GM19035 (cell line): Measurements from ENCODE around the gene UBE2I.
A peak's percentile ranks its signal among the peaks of the same experiment; 100 is the strongest.
"Not testable (repeated sequence)": the region's sequence is repeated elsewhere in the genome, so short reads cannot be mapped to it uniquely, and the experiment has no call there.

ENCODE experiments used
- ATAC-seq: cut with Tn5 transposase; IDR thresholded peaks from one replicate; pipeline ENCODE4 v1.9.1; 2021; ENCODE audit not compliant: unreplicated experiment

Gene UBE2I

DNA sequence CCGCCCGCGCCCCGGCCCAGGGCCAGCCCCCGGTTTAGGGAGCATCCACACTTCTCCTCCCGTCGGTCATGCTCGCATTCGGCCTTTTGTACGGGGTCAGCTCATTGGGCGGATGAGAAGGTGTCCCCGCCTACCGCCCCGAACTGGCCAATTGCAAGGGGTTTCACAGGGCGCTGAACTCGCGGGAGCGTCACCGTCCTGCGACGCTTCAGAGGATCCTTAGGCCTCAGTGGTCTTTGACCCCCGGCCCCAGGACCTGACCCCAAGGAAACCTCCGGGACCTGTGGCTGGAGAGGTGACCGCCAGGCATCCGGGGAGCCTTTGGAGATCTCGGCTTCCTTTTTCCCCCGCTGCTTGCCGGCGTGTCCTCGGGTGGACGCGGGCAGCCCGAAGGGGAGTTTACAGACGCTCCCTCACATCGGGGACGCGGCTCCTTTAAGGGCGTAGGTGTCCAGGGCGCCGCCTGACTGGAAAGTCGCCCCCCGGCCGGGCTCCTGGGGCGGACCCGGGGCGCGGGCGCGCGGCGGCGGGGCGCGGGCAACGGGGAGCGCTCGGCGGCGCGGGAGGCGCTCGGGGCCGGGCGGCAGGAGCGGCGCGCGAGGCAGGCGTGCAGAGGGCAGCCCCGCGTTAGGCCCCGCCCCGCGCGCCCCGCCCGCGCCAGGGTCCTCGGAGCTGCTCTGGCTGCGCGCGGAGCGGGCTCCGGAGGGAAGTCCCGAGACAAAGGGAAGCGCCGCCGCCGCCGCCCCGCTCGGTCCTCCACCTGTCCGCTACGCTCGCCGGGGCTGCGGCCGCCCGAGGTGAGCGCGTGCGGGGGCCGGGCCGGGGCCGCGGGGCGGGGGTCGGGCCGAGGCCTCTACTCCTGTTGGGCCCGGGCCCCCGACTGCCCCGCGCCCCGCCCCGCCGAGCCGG, at the start of gene UBE2I:
Gene UBE2I, plus strand, starts transcription at position 660 of the 909 bp plus-strand sequence. CDS start 4,395 bp downstream, outside the sequence.
- ATAC-seq = peak; percentile 64

DNA sequence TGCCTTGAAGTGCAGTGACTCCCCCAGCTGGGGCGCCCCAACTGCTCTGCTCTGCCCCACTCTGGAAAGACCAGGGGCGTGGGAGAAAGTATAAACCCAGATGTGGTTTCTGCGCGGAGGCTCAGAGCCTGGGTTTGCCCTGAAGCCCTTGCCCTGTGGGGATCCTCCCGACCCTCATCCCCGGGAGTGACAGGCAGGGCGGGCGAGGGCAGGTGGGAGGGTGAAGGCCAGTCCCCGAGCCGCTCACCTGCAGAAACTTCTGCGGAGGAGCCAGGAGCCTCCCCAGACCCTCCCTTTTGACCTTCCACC, 49.7 kb upstream of the UBE2I start:
- ATAC-seq = no peak

- ATAC-seq = no peak
These were observed 49.2 kb upstream of the UBE2I start for GRCh38 chr16:1260101-1260680.

GRCh38 chr16:1261131-1261892, 48.1 kb upstream of the UBE2I start:
- no peak for ATAC-seq

GRCh38 chr16:1262210-1262845, 47.1 kb upstream of the UBE2I start:
- ATAC-seq = no peak

- ATAC-seq = no peak
These were observed 46.6 kb upstream of the UBE2I start for GRCh38 chr16:1262846-1263221.

DNA sequence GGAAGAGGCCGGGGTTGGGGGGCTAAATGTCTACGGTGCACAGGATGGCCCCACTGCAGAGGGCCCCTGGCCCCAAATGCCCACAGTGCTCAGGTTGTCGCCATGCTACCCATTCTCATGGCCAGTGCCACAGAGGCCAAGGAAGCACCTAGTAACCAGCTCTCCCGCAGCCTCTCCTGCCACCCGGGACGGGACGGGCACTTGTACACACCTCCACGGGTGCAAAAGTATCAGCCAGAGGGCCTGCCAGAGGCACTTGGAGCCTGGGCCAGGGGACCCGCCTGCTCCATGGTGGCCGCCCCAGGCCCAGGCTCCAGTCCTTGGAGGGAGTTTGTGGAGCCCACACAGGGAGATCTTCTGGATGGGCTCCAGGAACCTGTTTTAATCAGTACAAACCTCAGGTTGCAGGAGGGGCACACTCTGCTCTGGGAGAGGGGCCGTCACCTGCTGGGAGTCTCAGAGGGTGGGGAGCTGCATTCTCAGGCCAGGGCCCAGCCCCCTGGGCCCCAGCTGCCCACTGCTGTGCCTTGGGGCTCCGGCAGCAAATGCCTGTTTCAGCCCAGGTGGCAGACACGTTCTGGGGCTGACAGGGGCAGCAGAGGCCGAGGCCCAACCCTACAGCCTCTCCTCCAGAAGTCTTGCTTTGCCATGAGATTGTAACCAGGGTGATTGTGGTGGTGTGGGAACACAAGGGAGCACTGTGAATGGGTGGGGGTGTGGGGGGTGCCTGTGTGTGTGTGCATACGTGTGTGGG, 45.7 kb upstream of the UBE2I start:
- no peak for ATAC-seq

DNA sequence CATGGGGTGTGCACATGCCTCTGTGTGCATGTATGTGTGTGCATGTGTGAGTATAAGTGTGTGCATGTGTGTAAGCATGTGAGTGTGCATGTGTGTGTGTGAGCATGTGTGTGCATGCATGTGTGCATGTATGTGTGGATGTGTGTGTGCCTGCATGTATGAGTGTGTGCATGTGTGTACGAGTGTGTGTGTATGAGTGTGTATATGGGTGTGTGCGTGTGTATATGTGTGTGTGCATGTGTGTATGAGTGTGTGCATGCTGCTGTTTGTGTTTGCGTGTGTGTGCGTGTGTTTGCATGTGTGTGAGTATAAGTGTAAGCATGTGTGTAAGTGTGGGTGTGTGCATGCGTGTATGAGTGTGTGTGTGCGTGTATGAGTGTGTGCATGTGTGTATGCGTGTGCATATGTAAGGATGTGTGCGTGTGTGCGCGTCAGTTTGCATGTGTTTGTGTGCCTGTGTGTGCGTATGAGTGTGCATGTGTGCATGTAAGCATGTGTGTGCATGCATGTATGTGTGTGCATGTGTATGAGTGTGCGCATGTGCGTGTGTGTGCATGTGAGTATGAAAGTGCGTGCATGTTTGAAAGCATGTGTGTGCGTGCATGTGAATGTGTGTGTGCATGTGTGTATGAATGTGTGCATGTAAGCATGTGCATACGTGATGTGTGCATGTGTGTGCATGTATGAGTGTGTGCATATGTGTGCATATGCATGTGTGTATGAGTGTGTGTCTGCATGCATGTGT, 44.9 kb upstream of the UBE2I start:
- no peak for ATAC-seq

- no peak for ATAC-seq
These were observed 44.3 kb upstream of the UBE2I start for GRCh38 chr16:1265090-1265630.

- ATAC-seq = no peak
These were observed 43.6 kb upstream of the UBE2I start for GRCh38 chr16:1265826-1266225.

DNA sequence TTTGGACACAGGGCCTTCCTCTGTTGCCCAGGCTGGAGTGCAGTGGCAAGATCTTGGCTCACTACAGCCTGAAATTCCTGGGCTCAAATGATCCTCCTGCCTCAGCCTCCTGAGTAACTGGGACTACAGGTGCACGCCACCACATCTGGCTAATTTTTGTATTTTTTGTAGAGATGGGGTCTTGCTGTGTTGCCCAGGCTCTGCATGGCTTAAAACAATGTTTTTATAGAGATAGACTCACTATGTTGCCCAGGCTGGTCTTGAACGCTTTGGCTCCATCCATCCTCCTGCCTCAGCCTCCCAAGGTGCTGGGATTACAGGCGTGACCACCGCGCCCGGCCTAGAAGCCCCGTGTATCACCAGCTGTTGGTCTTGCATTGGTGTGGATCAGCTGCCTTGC, 40.0 kb upstream of the UBE2I start:
- ATAC-seq = not testable (repeated sequence)

DNA sequence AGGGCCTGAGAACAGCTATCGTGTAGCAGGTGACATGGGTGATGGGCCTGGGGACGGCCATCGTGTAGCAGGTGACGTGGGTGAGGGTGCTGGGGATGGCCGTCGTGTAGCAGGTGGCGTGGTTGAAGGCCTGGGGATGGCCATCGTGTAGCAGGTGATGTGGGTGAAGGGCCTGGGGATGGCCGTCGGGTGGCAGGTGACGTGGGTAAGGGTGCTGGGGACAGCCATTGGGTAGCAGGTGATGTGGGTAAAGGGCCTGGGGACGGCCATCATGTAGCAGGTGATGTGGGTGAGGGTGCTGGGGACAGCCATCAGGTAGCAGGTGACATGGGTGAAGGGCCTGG, 38.1 kb upstream of the UBE2I start:
- ATAC-seq = no peak

DNA sequence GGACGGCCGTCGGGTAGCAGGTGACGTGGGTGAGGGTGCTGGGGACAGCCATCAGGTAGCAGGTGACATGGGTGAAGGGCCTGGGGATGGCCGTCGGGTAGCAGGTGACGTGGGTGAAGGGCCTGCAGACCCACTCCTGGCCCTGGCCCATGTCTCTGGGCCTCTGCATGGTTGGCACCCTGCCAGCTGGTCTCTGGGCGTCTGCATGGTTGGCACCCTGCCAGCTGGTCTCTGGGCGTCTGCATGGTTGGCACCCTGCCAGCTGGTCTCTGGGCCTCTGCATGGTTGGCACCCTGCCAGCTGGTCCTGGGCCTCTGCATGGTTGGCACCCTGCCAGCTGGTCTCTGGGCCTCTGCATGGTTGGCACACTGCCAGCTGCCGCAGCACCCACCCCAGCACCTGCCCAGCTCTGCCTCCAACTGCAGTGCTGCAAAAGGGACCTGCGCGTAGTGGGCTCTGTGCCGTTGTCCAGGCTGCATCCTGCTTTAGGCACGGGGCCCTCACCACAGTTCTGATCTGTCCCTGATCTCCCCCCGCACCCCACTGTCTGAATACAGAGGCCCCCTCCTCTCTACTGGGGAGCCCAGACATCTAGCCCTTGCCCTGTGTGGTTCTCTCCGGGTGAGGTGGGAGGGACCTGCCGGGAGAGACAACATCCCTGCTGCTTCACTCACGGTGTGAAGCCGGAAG, 37.6 kb upstream of the UBE2I start:
- ATAC-seq = not testable (repeated sequence)

DNA sequence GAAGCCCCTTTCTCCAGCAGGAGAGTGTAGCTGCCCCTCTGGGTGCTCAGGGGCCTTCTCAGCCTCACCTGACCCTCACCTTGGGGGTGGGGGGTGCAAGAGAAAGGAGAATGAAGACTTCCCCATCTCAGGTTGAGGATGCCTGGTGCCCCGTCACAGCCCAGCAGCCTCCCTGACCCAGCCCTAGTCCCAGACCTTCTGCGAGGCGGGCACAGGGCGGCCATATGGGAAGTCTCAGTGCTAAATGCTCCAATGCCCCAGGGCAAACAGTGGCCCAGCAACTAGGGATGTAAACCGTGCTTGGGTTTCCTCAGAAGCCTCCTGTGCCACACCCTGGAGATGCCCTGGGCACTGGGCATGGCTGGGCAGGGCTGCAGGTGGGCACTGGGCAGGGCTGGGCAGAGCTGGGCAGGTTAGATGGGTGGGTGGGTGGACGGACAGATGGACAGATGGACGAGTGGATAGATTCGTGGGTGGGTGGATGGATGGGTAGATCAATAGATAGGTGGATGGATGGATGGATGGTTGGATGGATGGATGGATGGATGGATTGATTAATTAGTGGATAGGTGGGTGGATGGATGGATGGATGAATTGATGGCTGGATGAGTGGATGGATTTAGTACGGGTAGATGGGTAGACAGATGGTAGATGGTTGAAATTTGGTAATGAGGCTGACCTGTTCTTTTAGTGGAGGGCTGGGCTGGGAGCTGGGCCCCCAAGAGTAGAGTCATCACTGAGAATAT, 36.8 kb upstream of the UBE2I start:
- ATAC-seq = no peak

DNA sequence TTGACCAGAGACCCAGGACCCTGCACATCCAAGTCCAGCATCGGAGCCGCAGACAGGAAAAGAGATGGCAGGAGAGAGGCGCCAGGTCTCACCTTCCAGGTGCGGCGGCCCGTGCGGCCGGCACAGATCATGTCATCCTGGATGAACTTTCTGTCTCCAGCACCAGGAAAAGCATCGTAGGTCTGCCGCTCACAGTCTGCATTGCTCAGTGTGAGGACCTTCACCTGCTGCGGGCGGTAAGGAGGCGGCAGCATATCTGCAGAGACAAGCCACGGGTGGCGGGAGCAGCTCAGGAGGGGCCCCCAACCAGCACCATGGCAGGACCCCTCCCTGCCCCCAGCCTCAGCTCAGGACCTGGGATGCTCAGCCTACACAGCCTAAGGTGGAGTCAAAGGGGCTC, 35.6 kb upstream of the UBE2I start:
- ATAC-seq = no peak

- no peak for ATAC-seq
These were observed 34.7 kb upstream of the UBE2I start for GRCh38 chr16:1274767-1275166.

GRCh38 chr16:1275791-1276579, 33.5 kb upstream of the UBE2I start:
- no peak for ATAC-seq

- no peak for ATAC-seq
These were observed 32.9 kb upstream of the UBE2I start for GRCh38 chr16:1276580-1276878.
